Measurements from ENCODE around the gene HAPLN2. TPM values are rescaled to one million over a fixed set of nuclear protein-coding genes. Genes with fewer than 3 reads are reported as not detected.
A peak's percentile ranks its signal among the peaks of the same experiment; 100 is the strongest.

Gene HAPLN2
- total RNA-seq, 1 donor from 2014 or later = not detected

GRCh38 chr1:156670791-156671190, 51.6 kb downstream of the HAPLN2 start:
- Mint-ChIP-seq H3K36me3 (peaks cover 29% of the 10 kb centered on the region), H3K27ac (peak overlapping the region; percentile 74), H3K4me3 (peak overlapping the region; percentile 46), H3K9me3 (peaks cover 4% of the 10 kb centered on the region), H3K4me1 (peaks cover 89% of the 10 kb centered on the region), H3K27me3 (ENCODE audit: insufficient read depth, low read depth) (peaks cover 37% of the 10 kb centered on the region)
- TF ChIP-seq CTCF (IDR thresholded peaks at IDR 0.05) = no peak
- no peak for TF ChIP-seq EZH2 (IDR thresholded peaks at IDR 0.05)
- TF ChIP-seq EZH2phosphoT487 (IDR thresholded peaks at IDR 0.05) = no peak
- Histone ChIP-seq H2AFZ (replicated peaks) (no peak overlapping the region), H3K27ac (no peak overlapping the region), H3K27me3 (no peaks in the 10 kb centered on the region), H3K9me3 (ENCODE audit: low read depth) (no peaks in the 10 kb centered on the region), H3K4me1 (peaks cover 71% of the 10 kb centered on the region), H4K20me1 (ENCODE audit: low read depth) (peaks cover 82% of the 10 kb centered on the region), H3K79me2 (ENCODE audit: low read depth) (peaks cover 46% of the 10 kb centered on the region), H3K9ac (no peak overlapping the region), H3K4me3 (no peak overlapping the region), H3K36me3 (peaks cover 18% of the 10 kb centered on the region), H3F3A (ENCODE audit: low read depth) (peaks cover 93% of the 10 kb centered on the region), H3K4me2 (no peak overlapping the region)
- no peak for DNase-seq (ENCODE audit: low spot score)

- TF ChIP-seq EZH2 (IDR thresholded peaks at IDR 0.05) (no peak), EZH2phosphoT487 (IDR thresholded peaks at IDR 0.05) (no peak), CTCF (IDR thresholded peaks at IDR 0.05) (no peak)
- peak overlapping the region; percentile 9 for H3K27ac Mint-ChIP-seq
- H3K79me2 ChIP-seq (ENCODE audit: low read depth) = peaks cover 56% of the 10 kb centered on the region
- no peak for DNase-seq (ENCODE audit: low spot score)
- no peak overlapping the region for H3K9ac ChIP-seq
- H2AFZ ChIP-seq (replicated peaks) = no peak overlapping the region
- H3K27me3 ChIP-seq = no peaks in the 10 kb centered on the region
- H3K36me3 ChIP-seq = peaks cover 18% of the 10 kb centered on the region
- peaks cover 91% of the 10 kb centered on the region for H4K20me1 ChIP-seq (ENCODE audit: low read depth)
- peaks cover 89% of the 10 kb centered on the region for H3F3A ChIP-seq (ENCODE audit: low read depth)
- no peak overlapping the region for H3K4me3 ChIP-seq
- peaks cover 33% of the 10 kb centered on the region for H3K27me3 Mint-ChIP-seq (ENCODE audit: insufficient read depth, low read depth)
- H3K4me2 ChIP-seq = no peak overlapping the region
- H3K4me1 Mint-ChIP-seq = peaks cover 82% of the 10 kb centered on the region
- peaks cover 26% of the 10 kb centered on the region for H3K36me3 Mint-ChIP-seq
- no peak overlapping the region for H3K27ac ChIP-seq
- H3K9me3 Mint-ChIP-seq = peaks cover 4% of the 10 kb centered on the region
- peak overlapping the region; percentile 95 for H3K4me3 Mint-ChIP-seq
- no peaks in the 10 kb centered on the region for H3K9me3 ChIP-seq (ENCODE audit: low read depth)
- peaks cover 70% of the 10 kb centered on the region for H3K4me1 ChIP-seq
These were observed 52.6 kb downstream of the HAPLN2 start for GRCh38 chr1:156671804-156672203.

- Histone ChIP-seq H3K4me1 (peaks cover 60% of the 10 kb centered on the region), H3K9me3 (ENCODE audit: low read depth) (no peaks in the 10 kb centered on the region), H3K9ac (peak overlapping the region; percentile 89), H3K79me2 (ENCODE audit: low read depth) (peaks cover 65% of the 10 kb centered on the region), H3F3A (ENCODE audit: low read depth) (peaks cover 80% of the 10 kb centered on the region), H2AFZ (replicated peaks) (no peak overlapping the region), H3K27me3 (peaks cover 4% of the 10 kb centered on the region), H3K27ac (peak overlapping the region; percentile 100), H3K4me3 (peak overlapping the region; percentile 85), H3K36me3 (peaks cover 18% of the 10 kb centered on the region), H4K20me1 (ENCODE audit: low read depth) (peaks cover 80% of the 10 kb centered on the region), H3K4me2 (peak overlapping the region; percentile 84)
- H3K27ac Mint-ChIP-seq = peak overlapping the region; percentile 100
- H3K9me3 Mint-ChIP-seq = peaks cover 4% of the 10 kb centered on the region
- peaks cover 29% of the 10 kb centered on the region for H3K27me3 Mint-ChIP-seq (ENCODE audit: insufficient read depth, low read depth)
- TF ChIP-seq EZH2phosphoT487 (IDR thresholded peaks at IDR 0.05) (no peak), CTCF (IDR thresholded peaks at IDR 0.05) (no peak), EZH2 (IDR thresholded peaks at IDR 0.05) (no peak)
- H3K4me3 Mint-ChIP-seq = peak overlapping the region; percentile 95
- H3K36me3 Mint-ChIP-seq = peaks cover 26% of the 10 kb centered on the region
- DNase-seq (ENCODE audit: low spot score) = peak; percentile 98
- peaks cover 78% of the 10 kb centered on the region for H3K4me1 Mint-ChIP-seq
These were observed 54.3 kb downstream of the HAPLN2 start for GRCh38 chr1:156673387-156674121.

Other genes with a start within 250 kb of the HAPLN2 start
- gene MEF2D, start 118.6 kb upstream of the HAPLN2 start, total RNA-seq (ENCODE audit: low replicate concordance) = 1.8 and 7.1 TPM in 2 replicates
- 31.5 and 59.2 TPM in 2 replicates for gene IQGAP3, start 46.9 kb upstream of the HAPLN2 start, total RNA-seq (ENCODE audit: low replicate concordance)
- not detected in 2 replicates for gene TTC24, start 39.7 kb upstream of the HAPLN2 start, total RNA-seq (ENCODE audit: low replicate concordance)
- 32.8 and 51.3 TPM in 2 replicates for gene NAXE, start 27.6 kb upstream of the HAPLN2 start, total RNA-seq (ENCODE audit: low replicate concordance)
- gene GPATCH4, start 17.9 kb upstream of the HAPLN2 start, total RNA-seq (ENCODE audit: low replicate concordance) = 17.2 and 18.6 TPM in 2 replicates
- gene BCAN, start 22.7 kb downstream of the HAPLN2 start, total RNA-seq (ENCODE audit: low replicate concordance) = 0.46 TPM in 1 of 2 replicates, not detected in the other
- gene NES, start 58.0 kb downstream of the HAPLN2 start, total RNA-seq (ENCODE audit: low replicate concordance) = 83.8 and 219 TPM in 2 replicates
- 110 and 156 TPM in 2 replicates for gene CRABP2, start 86.2 kb downstream of the HAPLN2 start, total RNA-seq (ENCODE audit: low replicate concordance)
- gene METTL25B, start 109.1 kb downstream of the HAPLN2 start, total RNA-seq (ENCODE audit: low replicate concordance) = 21.4 and 26.5 TPM in 2 replicates
- gene ISG20L2, start 109.4 kb downstream of the HAPLN2 start, total RNA-seq (ENCODE audit: low replicate concordance) = 17.4 and 23.7 TPM in 2 replicates
- gene MRPL24, start 121.7 kb downstream of the HAPLN2 start, total RNA-seq (ENCODE audit: low replicate concordance) = 21.4 and 24.7 TPM in 2 replicates
- gene HDGF, start 132.3 kb downstream of the HAPLN2 start, total RNA-seq (ENCODE audit: low replicate concordance) = 246 and 366 TPM in 2 replicates
- gene PRCC, start 148.1 kb downstream of the HAPLN2 start, total RNA-seq (ENCODE audit: low replicate concordance) = 30.1 and 43.1 TPM in 2 replicates
- gene SH2D2A, start 197.4 kb downstream of the HAPLN2 start, total RNA-seq (ENCODE audit: low replicate concordance) = 1.2 TPM in 1 of 2 replicates, not detected in the other
- gene INSRR, start 239.7 kb downstream of the HAPLN2 start, total RNA-seq (ENCODE audit: low replicate concordance) = not detected in 2 replicates
- gene NTRK1, start 241.4 kb downstream of the HAPLN2 start, total RNA-seq (ENCODE audit: low replicate concordance) = 0.15 TPM in 1 of 2 replicates, not detected in the other

Data from neural progenitor cell (in vitro differentiated cells).